Skin of body (tissue), 2 donors: ENCODE data around the gene GABPA. TPM values are rescaled to one million over a fixed set of nuclear protein-coding genes. Genes with fewer than 3 reads are reported as not detected.
A peak's percentile ranks its signal among the peaks of the same experiment; 100 is the strongest.
"Not testable (repeated sequence)": the region's sequence is repeated elsewhere in the genome, so short reads cannot be mapped to it uniquely, and the experiment has no call there.

Experiments used
- DNase-seq: peaks from one replicate; lab custom pipeline; 2025; lab: John Stamatoyannopoulos, UW
- total RNA-seq: library from RNA; depleted of rRNA; stranded (reverse); fragments of >200 nt; gene quantifications from one replicate; pipeline ENCODE4 v1.2.3, GENCODE V29; 2014

Gene GABPA
- 38.9 TPM for total RNA-seq

DNA sequence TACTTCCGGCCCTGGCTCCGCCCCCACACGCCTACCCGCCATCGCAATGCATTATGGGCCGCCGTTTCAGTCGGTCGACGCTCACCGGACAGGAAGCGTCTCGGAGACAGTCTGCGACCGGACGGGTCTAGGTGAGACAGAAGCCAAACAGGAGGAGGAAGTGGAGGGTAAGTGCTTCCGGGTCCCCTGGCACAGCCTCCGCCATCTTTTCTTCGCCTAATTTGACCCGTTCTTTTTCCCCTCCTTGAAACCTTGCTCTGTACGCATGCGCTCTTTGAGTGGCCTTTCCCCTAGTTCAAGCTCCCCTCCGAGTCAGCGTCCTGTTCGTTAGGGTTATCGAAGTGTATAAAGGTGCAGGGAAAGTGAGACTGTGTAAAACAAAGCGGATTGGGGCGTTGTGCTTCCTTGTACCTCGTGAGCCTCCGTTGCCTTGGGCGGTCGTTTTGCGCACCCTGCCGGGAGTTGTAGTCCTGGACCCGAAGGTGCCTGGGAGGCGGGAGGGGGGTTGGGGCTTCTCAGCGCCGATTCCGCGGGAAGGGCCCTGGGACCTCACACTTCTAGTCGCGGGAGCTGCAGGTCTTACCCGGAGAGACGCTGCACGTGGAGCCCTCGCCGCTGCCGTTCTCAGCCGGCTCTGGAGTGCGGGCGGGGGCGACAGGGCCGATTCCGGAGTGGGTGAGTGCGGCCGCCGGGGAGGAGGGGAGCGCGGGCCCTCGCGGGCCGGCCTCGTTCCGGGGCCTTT lies at the start of gene GABPA, which contains the start of gene ATP5PF:
TSS of gene GABPA (plus strand) at position 69 of the 742 bp plus-strand sequence. CDS start 6,627 bp downstream, outside the sequence.
TSS of gene ATP5PF (minus strand) at position 1 of the 742 bp plus-strand sequence. CDS start 5,110 bp downstream, outside the sequence.
- DNase-seq = peak; percentile 98

DNA sequence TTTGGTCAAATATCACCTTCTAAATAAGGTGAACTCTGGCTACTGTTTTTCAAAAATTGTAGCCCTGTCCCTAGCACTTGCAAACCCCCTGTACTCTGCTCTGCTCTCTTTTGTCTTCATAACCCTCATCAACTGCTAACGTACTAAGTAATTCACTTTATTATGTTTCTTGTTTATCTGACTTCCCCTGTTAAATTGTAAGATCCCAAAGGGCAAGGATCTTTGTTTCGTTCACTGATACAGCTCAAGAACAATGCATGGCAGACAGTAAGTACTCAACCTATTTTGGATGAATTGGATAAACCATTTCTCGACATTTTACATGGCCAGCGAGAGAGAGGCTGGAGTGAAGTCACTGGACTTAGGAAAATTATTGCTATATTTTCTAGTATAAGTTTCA lies 47.0 kb upstream of the GABPA start:
- DNase-seq = no peak

DNA sequence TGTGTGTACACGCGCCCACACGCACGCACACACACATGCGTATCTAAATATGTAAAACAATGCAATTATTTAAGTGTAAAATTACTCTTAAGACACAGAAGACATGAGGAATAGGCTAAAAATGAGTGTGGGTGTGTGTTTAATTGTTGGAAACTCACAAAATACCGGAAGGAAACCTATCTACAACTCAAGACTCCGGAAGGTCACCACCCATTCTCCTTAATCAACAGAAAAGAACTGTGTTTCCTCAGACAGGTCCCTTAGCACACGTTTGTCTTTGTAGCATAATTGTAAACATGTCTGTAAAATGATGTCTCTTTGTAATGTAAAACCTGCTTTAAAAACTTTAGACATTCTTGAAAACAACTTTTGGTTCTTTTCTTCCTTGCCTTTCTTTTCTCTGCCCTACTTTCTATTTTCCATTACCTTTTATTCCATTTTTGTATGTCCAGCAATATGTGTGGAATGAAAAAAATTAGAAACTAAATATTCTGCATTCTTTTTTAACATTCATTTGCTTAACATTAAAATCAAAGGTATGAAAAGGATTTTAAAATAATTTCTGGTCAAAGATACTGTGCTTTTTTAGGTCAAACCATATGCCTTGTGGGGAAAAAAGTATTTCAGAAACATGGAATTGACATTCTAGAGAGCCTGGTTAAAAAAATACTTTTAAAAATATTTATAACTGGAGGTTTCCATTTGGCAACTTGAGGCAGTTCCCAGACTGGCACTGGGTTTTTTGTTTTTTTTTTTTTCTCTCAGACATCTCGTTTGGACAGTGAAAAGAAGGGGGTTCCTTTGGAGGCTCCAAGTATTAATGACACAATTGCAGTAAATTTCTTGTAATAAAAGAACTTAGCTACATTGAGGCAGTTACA lies 46.3 kb upstream of the GABPA start:
- DNase-seq = no peak

DNA sequence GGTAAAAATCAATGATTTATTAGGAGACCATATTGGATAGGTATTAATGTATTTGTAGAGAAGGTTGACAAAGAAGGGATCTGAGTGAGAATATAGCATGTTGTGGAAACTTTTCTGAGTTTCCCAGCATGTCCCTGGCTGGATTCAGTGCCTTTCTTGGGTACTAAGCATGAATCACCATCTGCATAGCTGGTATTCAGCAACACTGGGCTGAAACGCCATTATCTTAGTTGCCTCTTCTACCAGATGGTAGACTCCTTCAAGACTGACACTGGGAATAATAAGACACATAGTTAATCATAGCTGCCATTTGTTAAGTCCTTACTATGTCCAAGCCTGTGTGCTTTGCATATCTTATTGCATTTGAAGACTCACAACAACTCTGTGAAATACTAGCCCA lies 45.5 kb upstream of the GABPA start:
- no peak for DNase-seq

DNA sequence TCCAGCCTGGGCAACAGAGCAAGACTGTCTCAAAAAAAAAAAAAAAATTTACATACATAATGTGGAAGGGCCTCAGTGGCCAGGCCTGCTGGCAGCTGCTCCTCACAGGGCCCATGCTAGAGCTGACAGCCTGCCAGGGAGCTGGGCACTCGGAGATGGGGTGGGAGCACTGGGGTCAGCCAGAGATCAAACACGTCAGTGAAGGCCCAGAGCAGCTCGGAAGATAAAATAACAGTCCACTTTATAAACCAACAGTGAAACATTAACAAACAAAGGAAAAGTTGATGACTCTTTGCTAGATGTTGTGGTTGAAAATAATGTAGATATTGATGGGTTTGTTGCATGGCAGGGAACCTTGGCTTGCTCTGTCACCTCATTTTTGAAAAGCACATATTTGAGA lies 42.8 kb upstream of the GABPA start:
- DNase-seq = no peak

DNA sequence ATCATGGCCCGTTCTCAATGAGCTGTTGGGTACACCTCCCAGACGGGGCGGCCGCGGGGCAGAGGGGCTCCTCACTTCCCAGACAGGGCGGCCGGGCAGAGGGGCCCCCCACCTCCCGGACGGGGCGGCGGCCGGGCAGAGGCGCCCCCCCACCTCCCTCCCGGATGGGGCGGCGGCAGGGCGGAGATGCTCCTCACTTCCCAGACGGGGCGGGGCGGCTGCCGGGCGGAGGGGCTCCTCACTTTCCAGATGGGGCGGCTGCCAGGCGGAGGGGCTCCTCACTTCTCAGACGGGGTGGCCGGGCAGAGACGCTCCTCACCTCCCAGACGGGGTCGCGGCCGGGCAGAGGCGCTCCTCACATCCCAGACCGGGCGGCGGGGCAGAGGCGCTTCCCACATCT lies 39.3 kb upstream of the GABPA start:
- not testable (repeated sequence) for DNase-seq

DNA sequence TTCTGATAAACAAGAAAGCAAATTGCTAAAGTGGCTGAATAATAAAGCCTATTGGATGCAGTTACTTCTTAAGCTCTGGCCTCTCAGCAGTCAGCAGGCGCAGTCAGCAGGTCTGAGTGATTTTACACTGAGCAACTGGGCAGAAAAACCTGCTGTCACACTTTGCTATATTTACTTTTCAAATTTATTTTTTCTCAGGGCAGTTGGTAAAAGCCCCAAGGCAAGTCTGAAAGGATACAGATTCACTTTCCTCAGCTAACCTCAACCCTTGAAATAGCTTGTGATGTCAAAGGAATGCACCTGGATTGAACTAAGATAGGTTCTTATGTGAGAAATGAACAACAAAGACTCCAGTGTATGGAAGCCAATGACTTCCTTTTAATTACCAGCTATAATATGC lies 34.0 kb upstream of the GABPA start:
- no peak for DNase-seq

DNA sequence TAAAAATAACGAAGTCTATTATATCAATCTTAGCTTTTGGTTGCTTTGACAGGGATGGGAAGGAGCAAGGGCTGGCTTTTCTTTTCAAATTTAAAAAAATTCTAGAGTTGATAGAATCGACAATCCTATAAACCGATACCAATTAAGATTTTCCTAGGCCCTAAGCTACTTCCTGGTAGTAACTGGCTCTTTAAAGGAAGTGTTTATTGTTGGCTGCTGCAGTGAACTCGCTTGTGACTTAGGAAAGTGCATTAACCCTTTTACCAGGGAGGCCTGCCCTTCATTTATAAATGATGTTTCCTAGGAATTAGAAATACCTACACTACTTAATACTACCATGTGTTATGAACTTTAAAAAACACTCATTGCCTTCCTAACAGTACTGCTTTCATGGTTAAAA lies 33.2 kb upstream of the GABPA start:
- DNase-seq = no peak

DNA sequence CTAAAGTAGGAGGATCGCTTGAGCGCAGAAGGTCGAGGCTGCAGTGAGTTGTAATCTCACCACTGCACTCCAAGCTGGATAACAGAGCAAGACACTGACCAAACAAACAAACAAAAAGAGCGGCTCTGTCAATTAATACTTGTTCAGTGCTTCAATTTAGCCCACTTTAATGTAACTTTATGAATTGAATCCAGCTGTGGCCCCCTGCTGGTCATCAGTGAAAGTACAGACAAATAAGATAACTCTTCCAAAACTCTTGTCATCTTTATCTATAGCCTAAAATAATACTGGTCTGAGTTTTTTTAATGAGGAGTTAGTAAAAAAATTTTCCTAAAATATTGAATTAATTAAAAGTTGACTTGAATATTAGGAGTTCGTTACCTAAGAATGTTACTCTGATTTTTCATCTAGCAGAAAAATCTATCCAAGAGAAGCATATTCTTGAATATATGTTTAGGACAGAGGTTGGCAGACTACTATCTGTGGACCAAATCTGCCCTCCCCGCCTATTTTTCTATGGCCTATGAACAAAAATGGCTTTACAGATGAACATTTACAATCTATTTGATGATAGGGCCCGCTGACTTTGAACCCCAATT lies 26.2 kb upstream of the GABPA start:
- peak; percentile 41 for DNase-seq

DNA sequence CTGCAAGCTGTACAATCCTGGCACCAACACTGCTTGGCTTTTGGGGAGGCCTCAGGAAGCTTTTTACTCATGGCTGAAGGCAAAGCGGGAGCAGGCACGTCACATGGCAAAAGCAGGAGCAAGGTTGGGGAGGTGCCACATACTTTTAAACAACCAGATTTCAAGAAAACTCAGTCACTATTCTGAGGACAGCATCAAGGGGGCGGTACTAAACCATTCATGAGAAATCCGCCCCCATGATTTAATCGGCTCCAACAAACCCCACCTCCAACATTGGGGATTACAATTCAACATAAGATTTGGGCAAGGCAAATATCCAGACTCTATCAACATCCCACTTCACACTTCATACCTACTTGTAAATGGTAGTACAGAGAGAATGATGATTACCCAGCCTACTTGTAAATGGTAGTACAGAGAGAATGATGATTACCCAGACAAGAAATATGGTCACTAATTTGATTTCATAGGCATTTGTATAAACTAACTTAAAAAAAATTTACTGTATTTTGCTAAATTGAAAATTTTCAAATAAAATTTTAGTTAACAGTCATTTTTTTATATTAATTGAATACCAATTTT lies 25.0 kb upstream of the GABPA start:
- no peak for DNase-seq

DNA sequence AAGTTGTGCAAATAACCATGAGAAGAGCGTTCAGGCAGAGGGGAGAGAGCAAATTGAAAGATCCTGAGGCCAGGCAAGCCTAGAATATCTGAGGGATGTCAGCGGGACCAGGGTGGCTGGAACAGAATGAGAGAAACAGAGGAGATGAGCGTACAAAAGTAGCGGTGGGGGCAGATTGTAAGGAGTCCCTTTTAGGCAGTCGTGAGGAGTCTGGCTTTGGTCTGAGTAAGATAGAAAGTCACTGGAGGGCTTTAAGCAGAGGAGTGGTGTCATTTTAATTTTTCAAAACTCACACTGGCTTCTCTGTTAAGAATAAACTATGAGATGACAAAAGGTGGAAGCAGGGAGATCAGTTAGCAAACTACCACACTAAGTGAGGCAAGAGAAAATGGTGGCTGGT lies 24.2 kb upstream of the GABPA start:
- DNase-seq = no peak

DNA sequence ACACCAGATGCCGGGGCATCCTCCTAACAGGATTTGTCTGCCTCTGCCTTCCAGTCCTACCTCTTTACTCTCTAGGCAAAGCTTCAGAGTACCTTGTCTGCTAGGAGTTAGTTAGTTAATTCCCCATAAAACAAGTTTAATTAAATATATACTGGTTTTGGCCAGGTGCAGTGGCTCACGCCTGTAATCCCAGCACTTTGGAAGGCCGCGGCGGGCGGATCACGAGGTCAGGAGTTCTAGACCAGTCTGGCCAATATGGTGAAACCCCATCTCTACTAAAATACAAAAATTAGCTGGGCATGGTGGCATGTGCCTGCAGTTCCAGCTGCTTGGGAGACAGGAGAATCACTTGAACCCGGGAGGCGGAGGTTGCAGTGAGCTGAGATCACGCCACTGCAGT lies 20.7 kb upstream of the GABPA start:
- DNase-seq = not testable (repeated sequence)

DNA sequence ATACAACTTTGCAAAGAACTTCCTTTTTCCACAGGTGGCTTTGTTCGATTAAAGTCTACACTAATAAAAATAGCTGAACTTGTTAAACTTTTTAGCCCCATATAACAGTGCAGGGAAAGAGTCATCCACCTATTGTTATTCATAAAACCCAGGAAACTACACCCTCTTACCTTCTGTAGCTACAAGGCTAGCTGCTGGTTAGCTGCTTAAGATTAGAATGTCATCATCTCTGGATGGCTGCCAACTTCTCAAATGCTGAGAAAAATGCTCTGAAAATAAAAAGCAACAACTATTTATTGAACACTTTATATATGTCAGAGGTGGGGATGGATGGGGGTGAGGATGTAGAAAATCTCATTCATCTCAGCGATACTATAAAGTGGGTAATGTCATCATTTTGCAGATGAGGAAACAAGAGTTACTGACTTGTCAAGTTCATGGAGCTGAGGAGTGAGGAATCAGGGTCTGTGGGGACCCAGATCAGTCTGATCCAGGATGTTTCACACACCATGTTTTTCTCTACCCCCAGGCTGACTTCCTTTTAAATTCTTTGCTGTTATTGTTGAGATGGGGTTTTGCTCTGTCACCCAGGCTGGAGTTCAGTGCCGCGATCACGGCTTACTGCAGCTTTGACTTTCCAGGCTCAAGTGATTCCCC lies 17.2 kb upstream of the GABPA start:
- no peak for DNase-seq

DNA sequence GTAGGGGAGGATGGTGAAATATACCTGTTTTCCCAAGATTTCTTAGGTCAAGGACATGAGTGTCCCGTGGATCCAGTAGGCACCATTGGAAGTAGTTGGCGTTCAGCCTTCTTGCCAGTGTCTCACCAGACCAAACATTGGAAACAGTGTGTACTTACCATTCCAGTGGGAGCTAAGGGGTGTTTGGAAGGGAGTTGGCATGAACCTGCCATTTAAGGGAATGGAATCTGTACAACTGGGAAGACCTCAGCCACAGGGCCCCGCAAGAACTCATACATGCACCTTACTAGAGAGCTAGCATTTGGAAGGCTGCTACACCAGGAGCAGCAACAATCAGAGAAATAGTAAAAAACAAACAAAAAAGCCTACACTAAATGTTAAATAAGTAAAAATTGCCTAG lies 12.8 kb upstream of the GABPA start:
- no peak for DNase-seq

DNA sequence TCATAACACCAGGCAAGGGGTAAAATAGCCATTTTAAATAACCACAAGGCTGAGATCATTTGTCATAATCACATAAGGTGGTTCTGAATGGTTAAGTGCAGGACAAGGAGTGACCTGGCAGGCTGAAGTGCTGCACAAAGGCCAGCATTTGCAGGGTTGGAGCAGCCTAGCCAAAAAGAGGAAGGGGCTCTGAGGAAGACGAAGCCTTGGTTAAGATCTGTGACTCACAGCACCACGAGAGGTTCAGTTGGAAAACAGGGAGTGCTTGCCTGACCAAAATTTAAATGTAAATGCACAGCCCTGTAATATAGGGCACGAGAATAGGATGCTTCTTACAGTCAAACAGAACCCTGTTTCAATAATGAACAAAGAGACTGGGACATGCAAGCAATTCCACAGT lies 12.1 kb upstream of the GABPA start:
- DNase-seq = no peak

DNA sequence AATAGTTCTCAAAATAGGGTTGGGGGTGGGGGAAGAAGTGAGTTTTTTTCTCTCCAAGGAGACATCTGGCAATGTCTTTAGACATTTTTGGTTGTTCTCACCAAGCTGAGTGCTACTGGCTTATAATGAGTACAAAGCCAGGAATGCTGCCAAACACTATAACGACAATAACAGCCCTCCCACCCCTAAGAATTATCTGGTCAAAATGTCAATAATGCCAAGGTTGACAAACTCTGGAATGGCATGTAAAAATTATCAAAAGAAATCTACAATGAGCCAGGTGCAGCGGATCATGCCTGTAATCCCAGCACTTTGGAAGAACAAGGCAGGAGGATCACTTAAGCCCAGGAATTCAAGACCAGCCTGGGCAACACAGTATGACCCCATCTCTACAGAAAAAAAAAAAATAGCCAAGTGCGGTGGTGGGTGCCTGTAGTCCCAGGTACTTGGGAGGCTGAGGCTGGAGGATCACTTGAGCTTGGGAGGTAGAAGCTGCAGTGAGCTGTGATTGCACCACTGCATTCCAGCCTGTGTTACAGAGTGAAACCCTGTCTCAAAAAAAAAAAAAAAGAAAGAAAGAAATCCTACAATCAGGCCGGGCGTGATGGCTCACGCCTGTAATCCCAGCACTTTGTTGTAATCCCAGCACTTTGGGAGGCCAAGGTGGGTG lies 2.5 kb upstream of the GABPA start:
- DNase-seq = no peak

DNA sequence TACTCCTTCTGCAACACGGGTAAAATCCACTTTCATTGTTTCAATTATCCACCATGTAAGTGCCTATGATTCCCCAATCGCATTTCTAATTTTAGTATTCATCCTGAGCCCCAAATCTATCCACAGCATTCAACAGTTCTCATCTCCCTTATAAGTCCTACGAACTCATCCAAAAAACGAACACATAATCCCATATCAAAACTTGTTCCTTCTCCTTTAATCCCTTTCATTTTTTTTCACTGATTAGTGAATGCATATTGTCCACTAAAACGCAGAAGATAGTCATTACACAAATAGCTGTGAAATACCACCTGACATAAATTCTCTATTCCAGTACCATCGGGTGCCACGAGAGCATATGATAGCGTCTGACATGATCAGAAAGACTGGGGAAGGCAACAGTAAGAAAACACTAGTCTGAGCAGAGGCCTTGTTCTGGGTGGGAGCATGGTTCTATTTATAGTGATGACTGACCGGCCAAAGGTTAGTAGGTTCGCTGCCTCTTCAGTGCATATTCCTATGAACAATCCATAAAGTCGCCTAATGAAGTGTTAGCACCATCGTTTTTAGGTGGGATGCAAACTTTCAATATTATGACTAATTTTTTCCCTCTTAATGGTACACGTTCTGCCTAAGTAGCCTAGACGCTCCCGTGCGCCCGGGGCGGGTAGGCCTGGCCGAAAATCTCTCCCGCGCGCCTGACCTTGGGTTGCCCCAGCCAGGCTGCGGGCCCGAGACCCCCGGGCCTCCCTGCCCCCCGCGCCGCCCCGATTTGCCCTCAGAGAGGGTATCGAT lies 716 bp upstream of the GABPA start:
- DNase-seq = peak; percentile 9

DNA sequence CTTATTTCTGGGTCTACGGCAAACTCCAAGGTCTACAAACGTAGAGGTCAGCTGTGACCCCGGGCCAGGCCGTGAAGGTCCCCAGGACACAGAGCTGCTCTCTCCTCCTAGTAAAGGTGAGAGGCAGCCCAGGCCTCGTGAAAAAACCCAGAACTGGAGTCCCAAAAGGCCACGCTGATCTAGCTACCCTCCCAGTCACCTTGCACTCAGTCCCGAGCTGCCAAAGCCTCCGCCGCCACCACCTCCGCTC lies 193 bp upstream of the GABPA start:
- DNase-seq = no peak

DNA sequence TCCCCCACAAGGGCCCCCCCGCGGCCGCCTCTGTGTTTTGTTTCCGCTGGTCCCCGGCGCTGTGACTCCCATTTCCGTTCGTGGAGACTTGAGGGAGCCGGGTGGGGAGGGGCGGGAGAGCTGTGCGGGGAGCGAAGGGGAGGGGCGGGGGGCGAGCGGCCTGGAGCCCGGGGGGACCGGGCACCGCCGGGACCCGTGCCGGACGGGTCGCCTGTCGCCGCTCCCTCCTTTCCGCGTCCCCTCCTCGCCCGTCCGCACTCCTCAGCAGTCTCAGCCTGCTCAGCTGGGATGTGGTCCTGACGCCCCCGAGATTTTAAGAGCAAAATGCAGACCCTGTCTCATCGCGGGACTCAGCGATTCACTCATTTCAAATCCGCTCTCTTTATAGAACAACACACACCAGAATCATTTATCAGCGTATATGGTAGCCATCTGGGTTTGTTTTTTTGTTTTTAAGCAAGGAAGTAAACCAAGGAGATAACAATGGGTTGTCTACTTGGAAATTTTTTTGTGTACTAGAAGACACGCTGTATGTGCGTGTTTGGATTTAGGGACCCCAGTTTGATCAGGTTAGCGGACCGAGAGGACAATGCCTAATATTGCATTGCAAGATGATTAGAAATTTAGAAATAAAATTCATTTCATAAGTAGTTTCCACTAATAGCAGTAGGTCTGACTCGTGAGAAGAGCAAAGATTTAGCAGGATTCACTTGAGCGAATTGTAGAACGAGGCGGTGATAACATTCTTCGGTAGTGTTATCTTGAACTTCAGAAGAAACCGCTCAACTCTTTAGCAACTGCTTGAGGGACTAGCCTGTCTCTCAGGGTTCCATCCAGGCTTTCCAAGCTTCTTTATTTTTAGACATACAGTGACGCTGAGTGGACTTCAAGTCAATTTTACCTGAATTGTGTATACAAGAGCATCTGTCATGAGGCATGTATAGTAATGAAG lies 1.1 kb downstream of the GABPA start:
- DNase-seq = peak; percentile 83
